PC-9 (cell line): ENCODE results near the gene LPIN3.

Experiments used
- CTCF ChIP-seq: fragments of 200-600 bp; sonication (generic); conservative IDR thresholded peaks from 2 replicates; pipeline ENCODE4 v1.6.1; 2017; ENCODE audit warnings: mixed run types, antibody characterized with exemption, mild to moderate bottlenecking, moderate library complexity
- EZH2 ChIP-seq: fragments of 200-600 bp; sonication (generic); IDR thresholded peaks from 2 replicates; pipeline ENCODE4 v1.8.0; 2017; ENCODE audit warnings: antibody characterized with exemption, low read depth

GRCh38 chr20:41309817-41310216 lies 30.8 kb upstream of the LPIN3 start:
- no peak for TF ChIP-seq EZH2
- TF ChIP-seq CTCF = no peak
